Activated CD4-positive, alpha-beta memory T cell treated with anti-CD3 and anti-CD28 coated beads for 36 hours (primary cell): ENCODE results near the gene TSPYL2. TPM values are rescaled to one million over a fixed set of nuclear protein-coding genes. Genes with fewer than 3 reads are reported as not detected.

Experiments used
- CTCF ChIA-PET: fragments of 350-600 bp; sonication (Branson Sonifier 250); formaldehyde crosslinking; loops from one replicate; lab custom pipeline; 2021; ENCODE audit warnings: antibody characterized with exemption, inconsistent platforms; lab: Charles Lee
- POLR2A ChIA-PET: fragments of 350-600 bp; sonication (Branson Sonifier 250); formaldehyde crosslinking; loops from one replicate; lab custom pipeline; 2021; ENCODE audit warnings: antibody characterized with exemption; lab: Charles Lee
- DNase-seq: peaks from one replicate; pipeline ENCODE4 v3.0.0-alpha.2; 2020
- H3K27ac Mint-ChIP-seq: one replicate; pipeline ENCODE4 v1.8.0; 2021; ENCODE audit warnings: mixed read lengths
- H3K27me3 Mint-ChIP-seq: one replicate; pipeline ENCODE4 v1.8.0; 2021; ENCODE audit warnings: mixed read lengths
- H3K36me3 Mint-ChIP-seq: one replicate; pipeline ENCODE4 v1.8.0; 2021; ENCODE audit warnings: mixed read lengths
- H3K4me1 Mint-ChIP-seq: one replicate; pipeline ENCODE4 v1.8.0; 2021; ENCODE audit warnings: low read depth, mixed read lengths
- H3K4me3 Mint-ChIP-seq: one replicate; pipeline ENCODE4 v1.8.0; 2021; ENCODE audit warnings: mild to moderate bottlenecking, mixed read lengths
- H3K9me3 Mint-ChIP-seq: one replicate; pipeline ENCODE4 v1.8.0; 2021; ENCODE audit warnings: mixed read lengths
- intact Hi-C: fragments of 100-400 bp; cut with micrococcal nuclease; formaldehyde crosslinking; loops from one replicate; pipeline ENCODE4 v1.15.1; 2023
- total RNA-seq, 2 experiments: library from RNA; stranded (reverse); gene quantifications; one replicate each; pipeline ENCODE4 v1.2.3, GENCODE V29; 2021

Gene TSPYL2
- total RNA-seq, 2 experiments from 2014 or later: 70.6 to 72.8 TPM

- peak overlapping the region; percentile 69 for H3K27ac Mint-ChIP-seq
- H3K4me1 Mint-ChIP-seq: peaks cover 13% of the 10 kb centered on the region
- CTCF ChIA-PET: interaction anchor here (0.6 to 2.4 kb wide), 6 partner anchors 11 to 242 kb away, joined by 3 to 12 read pairs (median 3); no protein-coding TSS in a partner anchor
- H3K27me3 Mint-ChIP-seq: peaks cover 1% of the 10 kb centered on the region
- no peaks in the 10 kb centered on the region for H3K9me3 Mint-ChIP-seq
- DNase-seq: peak; percentile 73
- intact Hi-C loops: loop anchor here (1.0 kb wide), 2 partner anchors 17 to 21 kb away; no protein-coding TSS in a partner anchor
- POLR2A ChIA-PET: interaction anchor here (2.7 kb wide), 1 partner anchor 10 kb away, joined by 17 read pairs; the partner anchor contains the start of gene TSPYL2
- H3K36me3 Mint-ChIP-seq: no peaks in the 10 kb centered on the region
- H3K4me3 Mint-ChIP-seq: peak overlapping the region; percentile 82
Measured at GRCh38 chrX:53071604-53072417, 10.4 kb upstream of the TSPYL2 start.

- H3K4me3 Mint-ChIP-seq: peak overlapping the region; percentile 82
Measured at GRCh38 chrX:53072418-53073114, 9.6 kb upstream of the TSPYL2 start.

GRCh38 chrX:53073115-53073586 is 9.0 kb upstream of the TSPYL2 start:
- H3K9me3 Mint-ChIP-seq: no peaks in the 10 kb centered on the region
- DNase-seq: no peak
- no peak overlapping the region for H3K4me3 Mint-ChIP-seq
- H3K36me3 Mint-ChIP-seq: no peaks in the 10 kb centered on the region
- ChIA-PET POLR2A (interaction anchor here (2.7 kb wide), 1 partner anchor 9 kb away, joined by 17 read pairs; the partner anchor contains the start of gene TSPYL2), CTCF (interaction anchor here (2.4 kb wide), 1 partner anchor 16 kb away, joined by 12 read pairs; no protein-coding TSS in a partner anchor)
- H3K4me1 Mint-ChIP-seq: peaks cover 13% of the 10 kb centered on the region
- peaks cover 1% of the 10 kb centered on the region for H3K27me3 Mint-ChIP-seq
- peak overlapping the region; percentile 50 for H3K27ac Mint-ChIP-seq
- intact Hi-C loops: no loop called here

More at GRCh38 chrX:53072418-53073114, 9.6 kb upstream of the TSPYL2 start:
- CTCF ChIA-PET: interaction anchor here (0.6 to 2.4 kb wide), 5 partner anchors 10 to 241 kb away, joined by 3 to 12 read pairs (median 3); no protein-coding TSS in a partner anchor
- peak overlapping the region; percentile 69 for H3K27ac Mint-ChIP-seq
- POLR2A ChIA-PET: interaction anchor here (2.7 kb wide), 1 partner anchor 10 kb away, joined by 17 read pairs; the partner anchor contains the start of gene TSPYL2
- peaks cover 13% of the 10 kb centered on the region for H3K4me1 Mint-ChIP-seq
- no peaks in the 10 kb centered on the region for H3K9me3 Mint-ChIP-seq
- no peak for DNase-seq
- H3K36me3 Mint-ChIP-seq: no peaks in the 10 kb centered on the region
- intact Hi-C loops: no loop called here
- H3K27me3 Mint-ChIP-seq: peaks cover 1% of the 10 kb centered on the region

- POLR2A ChIA-PET: no interaction called here
- Mint-ChIP-seq H3K9me3 (no peaks in the 10 kb centered on the region), H3K4me3 (no peak overlapping the region), H3K27me3 (no peaks in the 10 kb centered on the region), H3K4me1 (peaks cover 13% of the 10 kb centered on the region), H3K36me3 (no peaks in the 10 kb centered on the region), H3K27ac (no peak overlapping the region)
- peak; percentile 33 for DNase-seq
- CTCF ChIA-PET: no interaction called here
- intact Hi-C loops: no loop called here
Measured at GRCh38 chrX:53075011-53075410, 7.2 kb upstream of the TSPYL2 start.

- intact Hi-C loops: no loop called here
Measured at GRCh38 chrX:53076671-53077070, 5.5 kb upstream of the TSPYL2 start.

GRCh38 chrX:53077207-53078197 is 4.7 kb upstream of the TSPYL2 start:
- H3K36me3 Mint-ChIP-seq: no peaks in the 10 kb centered on the region
- POLR2A ChIA-PET: no interaction called here
- H3K27me3 Mint-ChIP-seq: no peaks in the 10 kb centered on the region
- peak; percentile 18 for DNase-seq
- CTCF ChIA-PET: interaction anchor here (1.0 kb wide), 1 partner anchor 12 kb away, joined by 3 read pairs; no protein-coding TSS in a partner anchor
- no peak overlapping the region for H3K4me3 Mint-ChIP-seq
- intact Hi-C loops: no loop called here
- H3K27ac Mint-ChIP-seq: no peak overlapping the region
- H3K9me3 Mint-ChIP-seq: no peaks in the 10 kb centered on the region
- H3K4me1 Mint-ChIP-seq: peaks cover 12% of the 10 kb centered on the region

More at GRCh38 chrX:53076671-53077070, 5.5 kb upstream of the TSPYL2 start:
- ChIA-PET CTCF (no interaction called here), POLR2A (no interaction called here)
- H3K27ac Mint-ChIP-seq: no peak overlapping the region
- no peak overlapping the region for H3K4me3 Mint-ChIP-seq
- DNase-seq: no peak
- H3K27me3 Mint-ChIP-seq: no peaks in the 10 kb centered on the region
- no peaks in the 10 kb centered on the region for H3K9me3 Mint-ChIP-seq
- no peaks in the 10 kb centered on the region for H3K36me3 Mint-ChIP-seq
- peaks cover 19% of the 10 kb centered on the region for H3K4me1 Mint-ChIP-seq

GRCh38 chrX:53078943-53079342 is 3.2 kb upstream of the TSPYL2 start:
- intact Hi-C loops: no loop called here
- H3K36me3 Mint-ChIP-seq: peaks cover 9% of the 10 kb centered on the region
- no peak overlapping the region for H3K4me3 Mint-ChIP-seq
- no peaks in the 10 kb centered on the region for H3K9me3 Mint-ChIP-seq
- ChIA-PET POLR2A (no interaction called here), CTCF (no interaction called here)
- H3K27me3 Mint-ChIP-seq: no peaks in the 10 kb centered on the region
- DNase-seq: no peak
- no peak overlapping the region for H3K27ac Mint-ChIP-seq
- H3K4me1 Mint-ChIP-seq: peaks cover 20% of the 10 kb centered on the region

- peak; percentile 51 for DNase-seq
- Mint-ChIP-seq H3K9me3 (no peaks in the 10 kb centered on the region), H3K4me3 (peak overlapping the region; percentile 76), H3K4me1 (peaks cover 34% of the 10 kb centered on the region), H3K27ac (peak overlapping the region; percentile 93), H3K27me3 (no peaks in the 10 kb centered on the region), H3K36me3 (peaks cover 24% of the 10 kb centered on the region)
- CTCF ChIA-PET: no interaction called here
- POLR2A ChIA-PET: interaction anchor here (0.6 to 2.5 kb wide), 2 partner anchors 8 to 1927 kb away, joined by 4 to 17 read pairs; no protein-coding TSS in a partner anchor
- intact Hi-C loops: loop anchor here (10.0 kb wide), 1 partner anchor 964 kb away; the partner anchor contains the start of gene PHF8
Measured at GRCh38 chrX:53080628-53081580, 1.3 kb upstream of the TSPYL2 start.

- H3K4me1 Mint-ChIP-seq: peaks cover 55% of the 10 kb centered on the region
Measured at GRCh38 chrX:53082773-53083616, 828 bp downstream of the TSPYL2 start.

More at GRCh38 chrX:53082773-53083616, 828 bp downstream of the TSPYL2 start:
- intact Hi-C loops: loop anchor here (10.0 kb wide), 1 partner anchor 962 kb away; the partner anchor contains the start of gene PHF8
- CTCF ChIA-PET: interaction anchor here (0.7 to 1.3 kb wide), 2 partner anchors 11 to 12 kb away, joined by 3 to 4 read pairs; no protein-coding TSS in a partner anchor
- DNase-seq: peak; percentile 9
- Mint-ChIP-seq H3K4me3 (peak overlapping the region; percentile 90), H3K27ac (peak overlapping the region; percentile 95), H3K36me3 (peaks cover 33% of the 10 kb centered on the region), H3K9me3 (no peaks in the 10 kb centered on the region), H3K27me3 (no peaks in the 10 kb centered on the region)
- POLR2A ChIA-PET: interaction anchor here (1.4 to 2.5 kb wide), 3 partner anchors 10 to 103 kb away, joined by 5 to 17 read pairs (median 6); partner anchors contain the start of gene KANTR
